ENCODE data around the gene FRAS1. TPM values are rescaled to one million over a fixed set of nuclear protein-coding genes. Genes with fewer than 3 reads are reported as not detected.
"Not testable (repeated sequence)": the region's sequence is repeated elsewhere in the genome, so short reads cannot be mapped to it uniquely, and the experiment has no call there.

The FRAS1 gene
- total RNA-seq, 1 donor from 2014 or later, result not detected

- H3K27ac Mint-ChIP-seq, result no peak overlapping the region
Observed at GRCh38 chr4:78496021-78496643, 439.0 kb downstream of the FRAS1 start.

GRCh38 chr4:78506260-78506659 is 449.1 kb downstream of the FRAS1 start:
- H3K4me3 Mint-ChIP-seq; H3K27ac Mint-ChIP-seq; DNase-seq; H3K9me3 Mint-ChIP-seq; H3K36me3 Mint-ChIP-seq (ENCODE audit: low read depth); H3K4me1 Mint-ChIP-seq; intact Hi-C loops (cut with micrococcal nuclease): not testable (repeated sequence)
- peaks cover 12% of the 10 kb centered on the region for H3K27me3 Mint-ChIP-seq

More at GRCh38 chr4:78496021-78496643, 439.0 kb downstream of the FRAS1 start:
- Mint-ChIP-seq H3K36me3 (ENCODE audit: low read depth) (no peaks in the 10 kb centered on the region), H3K9me3 (no peaks in the 10 kb centered on the region), H3K4me3 (no peak overlapping the region), H3K27me3 (peaks cover 18% of the 10 kb centered on the region), H3K4me1 (no peaks in the 10 kb centered on the region)
- no peak for DNase-seq
- intact Hi-C loops (cut with micrococcal nuclease), result no loop called here

GRCh38 chr4:78509043-78509442 is 451.9 kb downstream of the FRAS1 start:
- intact Hi-C loops (cut with micrococcal nuclease), result no loop called here
- H3K27ac Mint-ChIP-seq, result no peak overlapping the region
- no peaks in the 10 kb centered on the region for H3K9me3 Mint-ChIP-seq
- DNase-seq, result no peak
- H3K36me3 Mint-ChIP-seq (ENCODE audit: low read depth), result no peaks in the 10 kb centered on the region
- no peaks in the 10 kb centered on the region for H3K4me1 Mint-ChIP-seq
- H3K27me3 Mint-ChIP-seq, result peaks cover 6% of the 10 kb centered on the region
- H3K4me3 Mint-ChIP-seq, result no peak overlapping the region

GRCh38 chr4:78510108-78510507 is 453.0 kb downstream of the FRAS1 start:
- H3K4me3 Mint-ChIP-seq, result no peak overlapping the region
- intact Hi-C loops (cut with micrococcal nuclease), result no loop called here
- no peaks in the 10 kb centered on the region for H3K36me3 Mint-ChIP-seq (ENCODE audit: low read depth)
- H3K9me3 Mint-ChIP-seq, result no peaks in the 10 kb centered on the region
- H3K27ac Mint-ChIP-seq, result no peak overlapping the region
- no peak for DNase-seq
- peaks cover 6% of the 10 kb centered on the region for H3K27me3 Mint-ChIP-seq
- H3K4me1 Mint-ChIP-seq, result no peaks in the 10 kb centered on the region

GRCh38 chr4:78510681-78511080 is 453.6 kb downstream of the FRAS1 start:
- no peaks in the 10 kb centered on the region for H3K36me3 Mint-ChIP-seq (ENCODE audit: low read depth)
- no peak overlapping the region for H3K27ac Mint-ChIP-seq
- peaks cover 6% of the 10 kb centered on the region for H3K27me3 Mint-ChIP-seq
- intact Hi-C loops (cut with micrococcal nuclease), result no loop called here
- H3K4me1 Mint-ChIP-seq, result no peaks in the 10 kb centered on the region
- no peak overlapping the region for H3K4me3 Mint-ChIP-seq
- H3K9me3 Mint-ChIP-seq, result no peaks in the 10 kb centered on the region
- DNase-seq, result no peak

- Mint-ChIP-seq H3K9me3 (no peaks in the 10 kb centered on the region), H3K4me3 (no peak overlapping the region), H3K4me1 (no peaks in the 10 kb centered on the region), H3K36me3 (ENCODE audit: low read depth) (no peaks in the 10 kb centered on the region), H3K27ac (no peak overlapping the region), H3K27me3 (peaks cover 4% of the 10 kb centered on the region)
- no peak for DNase-seq
- intact Hi-C loops (cut with micrococcal nuclease), result no loop called here
Observed at GRCh38 chr4:78512357-78512920, 455.3 kb downstream of the FRAS1 start.

- Mint-ChIP-seq H3K27ac (no peak overlapping the region), H3K36me3 (ENCODE audit: low read depth) (no peaks in the 10 kb centered on the region), H3K27me3 (peaks cover 4% of the 10 kb centered on the region), H3K4me1 (no peaks in the 10 kb centered on the region), H3K4me3 (no peak overlapping the region), H3K9me3 (no peaks in the 10 kb centered on the region)
- intact Hi-C loops (cut with micrococcal nuclease), result no loop called here
- DNase-seq, result no peak
Observed at GRCh38 chr4:78513411-78513975, 456.4 kb downstream of the FRAS1 start.

- no peak for DNase-seq
- H3K36me3 Mint-ChIP-seq (ENCODE audit: low read depth), result no peaks in the 10 kb centered on the region
- no peak overlapping the region for H3K4me3 Mint-ChIP-seq
- H3K4me1 Mint-ChIP-seq, result peaks cover 2% of the 10 kb centered on the region
- H3K27ac Mint-ChIP-seq, result no peak overlapping the region
- peaks cover 17% of the 10 kb centered on the region for H3K27me3 Mint-ChIP-seq
- no peaks in the 10 kb centered on the region for H3K9me3 Mint-ChIP-seq
- intact Hi-C loops (cut with micrococcal nuclease), result loop anchor here (1.0 to 5.0 kb wide), 2 partner anchors 460 to 558 kb away; partner anchors contain the start of gene FRAS1
Observed at GRCh38 chr4:78517050-78517652, 460.0 kb downstream of the FRAS1 start.

GRCh38 chr4:78518561-78518960 is 461.4 kb downstream of the FRAS1 start:
- intact Hi-C loops (cut with micrococcal nuclease), result loop anchor here (5.0 kb wide), 1 partner anchor 461 kb away; the partner anchor contains the start of gene FRAS1
- no peak overlapping the region for H3K4me3 Mint-ChIP-seq
- H3K9me3 Mint-ChIP-seq, result no peaks in the 10 kb centered on the region
- peaks cover 17% of the 10 kb centered on the region for H3K27me3 Mint-ChIP-seq
- H3K27ac Mint-ChIP-seq, result no peak overlapping the region
- H3K36me3 Mint-ChIP-seq (ENCODE audit: low read depth), result no peaks in the 10 kb centered on the region
- no peak for DNase-seq
- H3K4me1 Mint-ChIP-seq, result peaks cover 2% of the 10 kb centered on the region

- Mint-ChIP-seq H3K9me3 (no peaks in the 10 kb centered on the region), H3K27me3 (peaks cover 25% of the 10 kb centered on the region), H3K36me3 (ENCODE audit: low read depth) (no peaks in the 10 kb centered on the region), H3K27ac (no peak overlapping the region), H3K4me3 (no peak overlapping the region), H3K4me1 (peaks cover 2% of the 10 kb centered on the region)
- DNase-seq, result no peak
- intact Hi-C loops (cut with micrococcal nuclease), result loop anchor here (5.0 kb wide), 1 partner anchor 463 kb away; the partner anchor contains the start of gene FRAS1
Observed at GRCh38 chr4:78519962-78520361, 462.8 kb downstream of the FRAS1 start.

- intact Hi-C loops (cut with micrococcal nuclease), result no loop called here
- Mint-ChIP-seq H3K27ac (no peak overlapping the region), H3K4me3 (no peak overlapping the region), H3K9me3 (no peaks in the 10 kb centered on the region), H3K36me3 (ENCODE audit: low read depth) (no peaks in the 10 kb centered on the region), H3K4me1 (peaks cover 2% of the 10 kb centered on the region), H3K27me3 (peaks cover 23% of the 10 kb centered on the region)
- DNase-seq, result no peak
Observed at GRCh38 chr4:78520808-78521226, 463.7 kb downstream of the FRAS1 start.

GRCh38 chr4:78524009-78524408 is 466.9 kb downstream of the FRAS1 start:
- Mint-ChIP-seq H3K27me3 (peaks cover 23% of the 10 kb centered on the region), H3K36me3 (ENCODE audit: low read depth) (no peaks in the 10 kb centered on the region), H3K4me3 (no peak overlapping the region), H3K4me1 (peaks cover 2% of the 10 kb centered on the region), H3K9me3 (no peaks in the 10 kb centered on the region), H3K27ac (no peak overlapping the region)
- no peak for DNase-seq
- intact Hi-C loops (cut with micrococcal nuclease), result no loop called here

GRCh38 chr4:78525559-78525958 is 468.4 kb downstream of the FRAS1 start:
- peaks cover 16% of the 10 kb centered on the region for H3K27me3 Mint-ChIP-seq
- no peak overlapping the region for H3K4me3 Mint-ChIP-seq
- intact Hi-C loops (cut with micrococcal nuclease), result no loop called here
- H3K36me3 Mint-ChIP-seq (ENCODE audit: low read depth), result no peaks in the 10 kb centered on the region
- DNase-seq, result no peak
- H3K27ac Mint-ChIP-seq, result no peak overlapping the region
- no peaks in the 10 kb centered on the region for H3K9me3 Mint-ChIP-seq
- no peaks in the 10 kb centered on the region for H3K4me1 Mint-ChIP-seq

GRCh38 chr4:78527103-78527502 is 470.0 kb downstream of the FRAS1 start:
- Mint-ChIP-seq H3K27me3 (peaks cover 14% of the 10 kb centered on the region), H3K9me3 (no peaks in the 10 kb centered on the region), H3K4me1 (no peaks in the 10 kb centered on the region), H3K4me3 (no peak overlapping the region), H3K36me3 (ENCODE audit: low read depth) (no peaks in the 10 kb centered on the region), H3K27ac (no peak overlapping the region)
- DNase-seq, result no peak
- intact Hi-C loops (cut with micrococcal nuclease), result no loop called here
